ENCODE data around the gene CDX2.
A peak's percentile ranks its signal among the peaks of the same experiment; 100 is the strongest.
"Not testable (repeated sequence)": the region's sequence is repeated elsewhere in the genome, so short reads cannot be mapped to it uniquely, and the experiment has no call there.

The CDX2 gene

GRCh38 chr13:27965740-27966640, 3.1 kb downstream of the CDX2 start:
- no peak for FAIRE-seq
- DNase-seq (ENCODE audit: insufficient read length, low spot score), result no peak

GRCh38 chr13:27965343-27965739, 3.8 kb downstream of the CDX2 start:
- FAIRE-seq (no peak), DNase-seq (ENCODE audit: insufficient read length, low spot score) (no peak)

- DNase-seq (ENCODE audit: insufficient read length, low spot score), result no peak
- no peak for FAIRE-seq
Observed at GRCh38 chr13:27964741-27965323, 4.3 kb downstream of the CDX2 start.

GRCh38 chr13:27964206-27964605, 4.9 kb downstream of the CDX2 start:
- not testable (repeated sequence) for DNase-seq (ENCODE audit: insufficient read length, low spot score); FAIRE-seq

- DNase-seq (ENCODE audit: insufficient read length, low spot score) (no peak), FAIRE-seq (no peak)
Observed at GRCh38 chr13:27963491-27963890, 5.6 kb downstream of the CDX2 start.

- FAIRE-seq (no peak), DNase-seq (ENCODE audit: insufficient read length, low spot score) (no peak)
Observed at GRCh38 chr13:27962982-27963381, 6.1 kb downstream of the CDX2 start.

- DNase-seq (ENCODE audit: insufficient read length, low spot score) (no peak), FAIRE-seq (no peak)
Observed at GRCh38 chr13:27962128-27962841, 6.8 kb downstream of the CDX2 start.

GRCh38 chr13:27961227-27962085, 7.7 kb downstream of the CDX2 start:
- FAIRE-seq (no peak), DNase-seq (ENCODE audit: insufficient read length, low spot score) (no peak)

GRCh38 chr13:27960362-27961226, 8.5 kb downstream of the CDX2 start:
- no peak for DNase-seq (ENCODE audit: insufficient read length, low spot score)
- FAIRE-seq, result no peak

- FAIRE-seq, result no peak
- no peak for DNase-seq (ENCODE audit: insufficient read length, low spot score)
Observed at GRCh38 chr13:27959976-27960361, 9.1 kb downstream of the CDX2 start.

GRCh38 chr13:27956576-27957300, 12.4 kb downstream of the CDX2 start:
- FAIRE-seq (no peak), DNase-seq (ENCODE audit: insufficient read length, low spot score) (no peak)

- DNase-seq (ENCODE audit: insufficient read length, low spot score) (no peak), FAIRE-seq (no peak)
Observed at GRCh38 chr13:27955014-27955591, 14.0 kb downstream of the CDX2 start.

GRCh38 chr13:27954406-27954851, 14.7 kb downstream of the CDX2 start:
- DNase-seq (ENCODE audit: insufficient read length, low spot score), result no peak
- no peak for FAIRE-seq

GRCh38 chr13:27953676-27954405, 15.3 kb downstream of the CDX2 start:
- peak; percentile 59 for DNase-seq (ENCODE audit: insufficient read length, low spot score)
- no peak for FAIRE-seq

GRCh38 chr13:27952876-27953675, 16.0 kb downstream of the CDX2 start:
- FAIRE-seq (no peak), DNase-seq (ENCODE audit: insufficient read length, low spot score) (no peak)

GRCh38 chr13:27942972-27943371, 26.1 kb downstream of the CDX2 start:
- FAIRE-seq, result no peak
- no peak for DNase-seq (ENCODE audit: insufficient read length, low spot score)

All from HTR-8/SVneo (cell line).